SH-SY5Y (cell line): ENCODE data around the gene CCDC116.

Source experiments
- GATA2 ChIP-seq: IDR thresholded peaks from 2 replicates; pipeline ENCODE4 v1.6.1; 2011; ENCODE audit warnings: mild to moderate bottlenecking, low read depth, low read length
- GATA3 ChIP-seq: IDR thresholded peaks from 2 replicates; pipeline ENCODE4 v1.6.1; 2011; ENCODE audit warnings: low read depth, mild to moderate bottlenecking, low read length, moderate library complexity

GRCh38 chr22:21611210-21611977 lies 21.2 kb upstream of the CCDC116 start:
- TF ChIP-seq GATA2 (no peak), GATA3 (no peak)
